ENCODE results near the gene NEIL3. TPM values are rescaled to one million over a fixed set of nuclear protein-coding genes. Genes with fewer than 3 reads are reported as not detected.
"Not testable (repeated sequence)": the region's sequence is repeated elsewhere in the genome, so short reads cannot be mapped to it uniquely, and the experiment has no call there.

Gene NEIL3
- total and polyA plus RNA-seq, 2 donors (not counting 1 experiment from before 2014, with no cell fraction given): 4.5 to 5.2 TPM

- no peaks in the 10 kb centered on the region for H4K20me1 ChIP-seq (ENCODE audit: control insufficient read depth, extremely low read depth, insufficient read depth, low read length)
- H3K4me3 ChIP-seq (replicated peaks in 1 of 4; ENCODE audit: control extremely low read depth in 1 of 4, insufficient read depth in 1 of 4, low read depth in 3 of 4, low read length in 4 of 4): no peak overlapping the region
- no peaks in the 10 kb centered on the region for H3K36me3 ChIP-seq (ENCODE audit: control insufficient read depth, insufficient read depth, low read length)
- H3K9me3 ChIP-seq (ENCODE audit: control insufficient read depth, insufficient read depth, low read depth, low read length): no peaks in the 10 kb centered on the region
- H3K4me1 ChIP-seq (ENCODE audit: control insufficient read depth, extremely low read depth, insufficient read depth, low read length): no peaks in the 10 kb centered on the region
- H3K27me3 ChIP-seq (ENCODE audit: control insufficient read depth, insufficient read depth, low read length): no peaks in the 10 kb centered on the region
- DNase-seq (ENCODE audit: low read depth in 2 of 2): no peak
- TF ChIP-seq, protein P1, sequence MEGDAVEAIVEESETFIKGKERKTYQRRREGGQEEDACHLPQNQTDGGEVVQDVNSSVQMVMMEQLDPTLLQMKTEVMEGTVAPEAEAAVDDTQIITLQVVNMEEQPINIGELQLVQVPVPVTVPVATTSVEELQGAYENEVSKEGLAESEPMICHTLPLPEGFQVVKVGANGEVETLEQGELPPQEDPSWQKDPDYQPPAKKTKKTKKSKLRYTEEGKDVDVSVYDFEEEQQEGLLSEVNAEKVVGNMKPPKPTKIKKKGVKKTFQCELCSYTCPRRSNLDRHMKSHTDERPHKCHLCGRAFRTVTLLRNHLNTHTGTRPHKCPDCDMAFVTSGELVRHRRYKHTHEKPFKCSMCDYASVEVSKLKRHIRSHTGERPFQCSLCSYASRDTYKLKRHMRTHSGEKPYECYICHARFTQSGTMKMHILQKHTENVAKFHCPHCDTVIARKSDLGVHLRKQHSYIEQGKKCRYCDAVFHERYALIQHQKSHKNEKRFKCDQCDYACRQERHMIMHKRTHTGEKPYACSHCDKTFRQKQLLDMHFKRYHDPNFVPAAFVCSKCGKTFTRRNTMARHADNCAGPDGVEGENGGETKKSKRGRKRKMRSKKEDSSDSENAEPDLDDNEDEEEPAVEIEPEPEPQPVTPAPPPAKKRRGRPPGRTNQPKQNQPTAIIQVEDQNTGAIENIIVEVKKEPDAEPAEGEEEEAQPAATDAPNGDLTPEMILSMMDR (conservative IDR thresholded peaks at IDR 0.05 in 1 of 2, IDR thresholded peaks at IDR 0.05 in 1 of 2; ENCODE audit: low read depth in 1 of 2, low read length in 2 of 2): no peak
- no peak for TF ChIP-seq EZH2 (IDR thresholded peaks at IDR 0.05; ENCODE audit: low read length, missing control alignments)
- H3K4me2 ChIP-seq (ENCODE audit: extremely low read depth, insufficient read depth, low read length): no peak overlapping the region
- H3K9ac ChIP-seq (ENCODE audit: insufficient read depth, low read length): no peak overlapping the region
- no peaks in the 10 kb centered on the region for H3K79me2 ChIP-seq (ENCODE audit: control insufficient read depth, insufficient read depth, low read length)
- H3K27ac ChIP-seq (ENCODE audit: insufficient read depth, low read length): no peak overlapping the region
- no peak overlapping the region for H2AFZ ChIP-seq (ENCODE audit: low read length)
Measured at GRCh38 chr4:177304094-177304493, 5.6 kb upstream of the NEIL3 start.

DNA sequence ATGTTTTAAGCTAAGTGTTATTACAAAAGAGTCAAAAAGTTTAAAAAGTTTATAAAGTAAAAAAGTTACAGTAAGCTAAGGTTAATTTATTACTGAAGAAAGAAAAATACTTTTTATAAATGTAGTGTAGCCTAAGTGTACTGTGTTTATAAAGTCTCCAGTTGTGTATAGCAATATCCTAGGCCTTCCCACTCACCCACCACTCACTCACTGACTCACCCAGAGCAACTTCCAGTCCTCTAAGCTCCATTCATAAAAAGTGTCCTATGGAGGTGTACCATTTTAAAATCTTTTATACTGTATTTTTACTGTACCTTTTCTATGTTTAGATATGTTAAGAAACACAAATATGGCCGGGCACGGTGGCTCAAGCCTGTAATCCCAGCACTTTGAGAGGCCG lies 4.8 kb upstream of the NEIL3 start:
- not testable (repeated sequence) for H3K9me3 ChIP-seq (ENCODE audit: control insufficient read depth, insufficient read depth, low read depth, low read length); H3K4me1 ChIP-seq (ENCODE audit: control insufficient read depth, extremely low read depth, insufficient read depth, low read length); H3K36me3 ChIP-seq (ENCODE audit: control insufficient read depth, insufficient read depth, low read length); H3K9ac ChIP-seq (ENCODE audit: insufficient read depth, low read length); H4K20me1 ChIP-seq (ENCODE audit: control insufficient read depth, extremely low read depth, insufficient read depth, low read length); H3K27me3 ChIP-seq (ENCODE audit: control insufficient read depth, insufficient read depth, low read length); H3K4me2 ChIP-seq (ENCODE audit: extremely low read depth, insufficient read depth, low read length); H3K27ac ChIP-seq (ENCODE audit: insufficient read depth, low read length); H3K4me3 ChIP-seq (replicated peaks in 1 of 4; ENCODE audit: control extremely low read depth in 1 of 4, insufficient read depth in 1 of 4, low read depth in 3 of 4, low read length in 4 of 4); H3K79me2 ChIP-seq (ENCODE audit: control insufficient read depth, insufficient read depth, low read length); H2AFZ ChIP-seq (ENCODE audit: low read length)
- DNase-seq (ENCODE audit: low read depth in 2 of 2): peak; percentile 20 to 32

DNA sequence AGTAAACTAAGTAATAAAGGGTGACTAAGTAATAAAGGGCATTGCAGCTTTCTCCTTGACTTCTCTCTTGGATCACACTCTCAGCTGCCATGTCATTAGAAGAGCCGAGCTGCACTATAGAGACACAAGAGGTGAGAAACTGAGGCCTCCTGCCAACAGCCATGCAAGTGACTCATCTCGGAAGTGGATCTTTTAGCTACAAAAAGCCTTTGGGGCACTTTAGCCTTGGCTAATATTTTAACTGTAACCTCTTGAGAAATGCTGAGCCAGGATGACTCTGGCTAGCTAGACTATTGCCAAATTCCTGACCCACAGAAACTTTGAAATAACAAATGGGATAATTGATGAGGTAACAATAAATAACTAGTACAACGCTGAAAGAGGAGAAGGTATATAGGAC lies 1.5 kb upstream of the NEIL3 start:
- H3K9ac ChIP-seq (ENCODE audit: insufficient read depth, low read length): no peak overlapping the region
- no peaks in the 10 kb centered on the region for H3K9me3 ChIP-seq (ENCODE audit: control insufficient read depth, insufficient read depth, low read depth, low read length)
- H3K27me3 ChIP-seq (ENCODE audit: control insufficient read depth, insufficient read depth, low read length): no peaks in the 10 kb centered on the region
- H3K36me3 ChIP-seq (ENCODE audit: control insufficient read depth, insufficient read depth, low read length): no peaks in the 10 kb centered on the region
- DNase-seq (ENCODE audit: low read depth in 2 of 2): peak; percentile 86 to 94
- H3K4me3 ChIP-seq (replicated peaks in 1 of 4; ENCODE audit: control extremely low read depth in 1 of 4, insufficient read depth in 1 of 4, low read depth in 3 of 4, low read length in 4 of 4): no peak overlapping the region
- H3K79me2 ChIP-seq (ENCODE audit: control insufficient read depth, insufficient read depth, low read length): peaks cover 25% of the 10 kb centered on the region
- H3K4me1 ChIP-seq (ENCODE audit: control insufficient read depth, extremely low read depth, insufficient read depth, low read length): peaks cover 6% of the 10 kb centered on the region
- H3K4me2 ChIP-seq (ENCODE audit: extremely low read depth, insufficient read depth, low read length): no peak overlapping the region
- H3K27ac ChIP-seq (ENCODE audit: insufficient read depth, low read length): no peak overlapping the region
- TF ChIP-seq, protein P1 (conservative IDR thresholded peaks at IDR 0.05 in 1 of 2, IDR thresholded peaks at IDR 0.05 in 1 of 2; ENCODE audit: low read depth in 1 of 2, low read length in 2 of 2): no peak
- no peak for TF ChIP-seq EZH2 (IDR thresholded peaks at IDR 0.05; ENCODE audit: low read length, missing control alignments)
- H4K20me1 ChIP-seq (ENCODE audit: control insufficient read depth, extremely low read depth, insufficient read depth, low read length): no peaks in the 10 kb centered on the region
- no peak overlapping the region for H2AFZ ChIP-seq (ENCODE audit: low read length)
